Progenitor cell of endocrine pancreas (in vitro differentiated cells): ENCODE measurements around the gene DAZAP1. TPM values are rescaled to one million over a fixed set of nuclear protein-coding genes. Genes with fewer than 3 reads are reported as not detected.

ENCODE experiments used
- DNase-seq: peaks from one replicate; pipeline ENCODE4 v3.0.0; 2021; ENCODE audit warnings: low spot score; ENCODE audit not compliant: unreplicated experiment
- H3K27ac Mint-ChIP-seq: 2 replicates; pipeline ENCODE4 v1.8.0; 2021; ENCODE audit warnings: mild to moderate bottlenecking, moderate library complexity, mixed read lengths
- H3K27me3 Mint-ChIP-seq: 2 replicates; pipeline ENCODE4 v1.8.0; 2021; ENCODE audit warnings: mixed read lengths
- H3K36me3 Mint-ChIP-seq: 2 replicates; pipeline ENCODE4 v1.8.0; 2022; ENCODE audit warnings: mixed read lengths; ENCODE audit not compliant: insufficient read depth
- H3K4me1 Mint-ChIP-seq: 2 replicates; pipeline ENCODE4 v1.8.0; 2021; ENCODE audit warnings: low read depth, mixed read lengths
- H3K4me3 Mint-ChIP-seq: 2 replicates; pipeline ENCODE4 v1.8.0; 2021; ENCODE audit warnings: low read depth, mild to moderate bottlenecking, moderate library complexity, mixed read lengths
- H3K9me3 Mint-ChIP-seq: 2 replicates; pipeline ENCODE4 v1.8.0; 2021; ENCODE audit warnings: low read depth, mixed read lengths
- total RNA-seq: library from RNA; stranded (reverse); gene quantifications from 2 replicates; pipeline ENCODE4 v1.2.1, GENCODE V29; 2021
- TF ChIP-seq, protein P1 (sequence below): fragments of 200-600 bp; sonication (generic); IDR thresholded peaks from one replicate; pipeline ENCODE4 v1.5.0; 2021; ENCODE audit warnings: antibody characterized with exemption, mild to moderate bottlenecking; ENCODE audit not compliant: unreplicated experiment

DAZAP1 gene
- total RNA-seq, 1 donor from 2014 or later, result 131 TPM

DNA sequence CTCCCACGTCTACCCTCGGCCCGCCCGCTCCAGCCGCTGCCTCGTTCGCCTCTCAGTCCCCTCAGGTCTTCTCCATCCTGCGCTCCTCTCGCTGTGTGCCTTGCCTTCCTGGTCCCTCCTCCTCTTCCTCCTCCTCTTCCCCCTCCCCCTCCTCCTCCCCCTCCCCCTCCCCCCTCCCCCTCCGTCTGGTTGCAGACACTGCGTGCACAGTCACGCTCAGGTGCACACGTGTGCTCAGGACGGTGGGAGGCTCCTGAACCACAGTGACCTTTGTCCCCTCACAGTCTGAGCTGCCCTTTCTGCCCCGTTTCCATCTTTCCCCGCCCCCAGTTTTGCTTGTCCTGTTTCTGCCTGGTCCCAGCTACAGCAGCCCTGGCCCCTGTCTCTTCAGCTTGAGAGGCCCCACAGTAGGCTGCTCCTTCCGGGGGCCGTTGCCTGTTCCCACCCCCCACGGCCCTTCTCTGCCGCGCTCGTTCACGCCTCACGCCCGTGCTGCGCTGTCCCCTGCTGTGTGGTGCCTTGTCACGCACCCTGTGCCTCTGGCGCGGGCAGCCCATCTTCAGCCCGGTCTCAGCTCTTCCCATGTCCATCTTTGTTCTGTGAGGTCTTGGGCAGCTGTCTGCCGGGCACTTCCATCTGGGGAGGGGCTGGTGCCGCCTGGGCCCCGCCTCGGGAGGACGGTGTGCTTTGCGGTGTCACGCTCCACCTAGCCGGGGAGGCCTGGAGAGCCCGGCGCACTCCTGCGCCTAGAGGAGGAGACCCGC, 17.0 kb downstream of the DAZAP1 start:
- H3K4me3 Mint-ChIP-seq, result peak overlapping the region; percentile 41
- no peak for DNase-seq
- no peaks in the 10 kb centered on the region for H3K9me3 Mint-ChIP-seq
- H3K27me3 Mint-ChIP-seq, result no peaks in the 10 kb centered on the region
- TF ChIP-seq, protein P1, sequence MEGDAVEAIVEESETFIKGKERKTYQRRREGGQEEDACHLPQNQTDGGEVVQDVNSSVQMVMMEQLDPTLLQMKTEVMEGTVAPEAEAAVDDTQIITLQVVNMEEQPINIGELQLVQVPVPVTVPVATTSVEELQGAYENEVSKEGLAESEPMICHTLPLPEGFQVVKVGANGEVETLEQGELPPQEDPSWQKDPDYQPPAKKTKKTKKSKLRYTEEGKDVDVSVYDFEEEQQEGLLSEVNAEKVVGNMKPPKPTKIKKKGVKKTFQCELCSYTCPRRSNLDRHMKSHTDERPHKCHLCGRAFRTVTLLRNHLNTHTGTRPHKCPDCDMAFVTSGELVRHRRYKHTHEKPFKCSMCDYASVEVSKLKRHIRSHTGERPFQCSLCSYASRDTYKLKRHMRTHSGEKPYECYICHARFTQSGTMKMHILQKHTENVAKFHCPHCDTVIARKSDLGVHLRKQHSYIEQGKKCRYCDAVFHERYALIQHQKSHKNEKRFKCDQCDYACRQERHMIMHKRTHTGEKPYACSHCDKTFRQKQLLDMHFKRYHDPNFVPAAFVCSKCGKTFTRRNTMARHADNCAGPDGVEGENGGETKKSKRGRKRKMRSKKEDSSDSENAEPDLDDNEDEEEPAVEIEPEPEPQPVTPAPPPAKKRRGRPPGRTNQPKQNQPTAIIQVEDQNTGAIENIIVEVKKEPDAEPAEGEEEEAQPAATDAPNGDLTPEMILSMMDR, result no peak
- H3K36me3 Mint-ChIP-seq, result peaks cover 17% of the 10 kb centered on the region
- peak overlapping the region; percentile 82 for H3K27ac Mint-ChIP-seq
- H3K4me1 Mint-ChIP-seq, result peaks cover 16% of the 10 kb centered on the region

DNA sequence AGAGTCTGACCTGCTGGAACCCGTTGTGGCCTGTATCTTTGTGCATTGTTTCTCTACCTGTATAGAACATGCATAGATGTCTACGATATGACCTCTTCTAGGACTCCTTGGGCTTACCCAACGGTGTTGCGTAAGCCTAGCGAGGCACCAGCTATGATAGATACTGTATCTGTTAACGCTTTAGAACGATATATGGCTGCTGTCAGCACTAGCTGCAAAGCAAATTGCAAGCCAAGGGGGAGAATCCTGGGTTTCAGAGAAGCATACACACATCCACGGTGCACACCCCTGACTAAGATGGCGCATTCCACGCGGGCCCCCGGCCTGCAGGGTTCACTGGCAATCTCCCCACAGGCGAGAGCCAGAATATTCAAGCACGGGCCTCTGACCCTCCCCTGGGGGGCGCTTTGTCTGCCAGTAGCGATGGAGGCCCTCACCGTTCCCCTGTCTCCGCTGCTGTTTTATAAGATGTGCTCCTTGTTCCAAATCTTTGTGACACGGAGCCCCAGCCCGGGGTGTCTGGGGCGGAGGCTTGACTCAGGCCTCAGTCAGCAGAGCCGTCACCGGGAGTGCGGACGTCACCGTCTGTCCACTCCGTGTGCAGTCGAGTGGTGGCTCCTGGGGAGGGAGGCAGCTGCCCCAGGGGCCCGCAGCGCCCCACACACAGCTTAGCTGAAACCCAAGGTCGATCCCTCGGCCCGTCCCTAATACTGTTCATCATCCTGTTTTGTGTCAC, 17.9 kb downstream of the DAZAP1 start:
- no peak overlapping the region for H3K4me3 Mint-ChIP-seq
- no peaks in the 10 kb centered on the region for H3K27me3 Mint-ChIP-seq

DNA sequence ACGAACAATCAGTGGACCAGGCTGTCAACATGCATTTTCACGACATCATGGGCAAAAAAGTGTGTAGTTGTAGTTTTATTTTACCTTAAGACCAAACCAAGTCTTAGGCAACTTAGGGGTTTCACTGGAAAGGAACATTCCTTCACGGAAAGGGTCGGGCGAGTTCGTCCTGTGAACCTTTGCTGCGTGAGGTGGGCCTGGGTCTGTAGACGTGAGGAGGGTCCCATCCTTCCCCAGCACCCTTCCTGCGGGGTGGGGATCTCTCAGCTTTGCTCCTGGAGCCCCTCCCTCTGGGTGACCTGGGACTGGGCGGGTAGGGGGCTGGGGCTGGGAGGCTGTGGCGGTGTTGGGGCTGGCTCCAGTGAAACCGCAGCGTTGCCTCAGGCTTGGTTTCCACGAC, 18.5 kb downstream of the DAZAP1 start:
- Mint-ChIP-seq H3K4me3 (no peak overlapping the region), H3K36me3 (peaks cover 14% of the 10 kb centered on the region), H3K9me3 (no peaks in the 10 kb centered on the region), H3K27me3 (no peaks in the 10 kb centered on the region), H3K27ac (peak overlapping the region; percentile 67), H3K4me1 (peaks cover 16% of the 10 kb centered on the region)
- TF ChIP-seq, protein P1, result no peak
- DNase-seq, result no peak

More for the DNA sequence above, 17.9 kb downstream of the DAZAP1 start:
- peaks cover 16% of the 10 kb centered on the region for H3K4me1 Mint-ChIP-seq
- H3K27ac Mint-ChIP-seq, result peak overlapping the region; percentile 67
- no peak for DNase-seq
- peaks cover 14% of the 10 kb centered on the region for H3K36me3 Mint-ChIP-seq
- H3K9me3 Mint-ChIP-seq, result no peaks in the 10 kb centered on the region
- TF ChIP-seq, protein P1, result no peak

DNA sequence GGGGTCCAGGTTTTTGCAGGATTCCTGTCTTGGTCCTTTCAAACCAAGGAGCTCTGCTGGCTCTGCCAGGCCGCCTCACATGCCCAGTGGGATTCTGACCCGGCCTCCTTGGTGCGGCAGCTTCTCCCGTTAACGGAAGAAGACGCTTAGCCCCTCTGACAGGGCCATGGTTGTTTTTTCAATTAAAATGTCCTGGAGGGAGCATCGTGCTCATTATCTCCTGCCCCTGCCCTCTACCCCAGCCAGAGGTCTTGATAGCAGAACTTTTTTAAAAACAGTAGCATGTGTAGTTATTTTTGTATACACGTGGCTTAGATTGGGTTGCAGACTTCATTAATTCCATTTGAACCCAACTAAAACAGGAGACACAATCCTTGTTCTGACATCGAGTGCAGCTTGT, 19.4 kb downstream of the DAZAP1 start:
- TF ChIP-seq, protein P1, result no peak
- Mint-ChIP-seq H3K36me3 (peaks cover 13% of the 10 kb centered on the region), H3K4me3 (no peak overlapping the region), H3K27me3 (no peaks in the 10 kb centered on the region), H3K9me3 (no peaks in the 10 kb centered on the region), H3K4me1 (peaks cover 16% of the 10 kb centered on the region), H3K27ac (no peak overlapping the region)
- DNase-seq, result no peak

DNA sequence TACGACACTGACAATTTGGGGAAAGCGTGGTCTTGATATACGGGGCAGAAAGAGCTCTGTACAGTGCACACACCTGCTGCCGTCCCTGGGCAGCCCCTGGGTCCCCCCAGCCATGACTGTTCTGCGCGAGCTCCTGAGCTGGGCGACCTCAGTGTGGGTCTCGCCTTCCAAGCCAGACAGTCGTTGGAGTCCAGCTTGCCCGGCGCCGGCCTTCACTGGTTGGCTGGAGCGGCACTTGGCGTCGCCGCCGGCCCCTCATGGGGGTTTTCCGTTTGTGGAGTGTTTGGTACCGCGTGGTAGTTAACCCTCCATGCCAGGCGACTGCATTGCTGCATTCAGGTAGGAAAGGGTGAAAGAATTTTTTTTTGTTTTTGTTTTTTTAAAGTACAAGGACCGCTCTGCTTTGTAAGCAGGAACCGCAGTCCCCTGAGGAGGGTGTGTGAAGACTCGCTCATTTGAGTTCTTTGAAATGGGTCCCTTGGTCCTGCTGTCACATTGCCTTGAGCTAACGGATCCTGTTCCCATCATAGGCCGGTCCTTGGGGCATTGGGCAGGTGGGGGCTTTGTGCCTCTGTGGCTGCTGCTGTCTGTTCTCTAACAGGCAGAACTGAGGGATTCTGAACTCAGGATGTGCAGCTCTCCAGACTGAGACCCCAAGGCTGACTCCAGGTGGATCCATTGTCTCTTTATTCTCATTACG, 20.0 kb downstream of the DAZAP1 start:
- TF ChIP-seq, protein P1, result no peak
- Mint-ChIP-seq H3K4me1 (peaks cover 16% of the 10 kb centered on the region), H3K9me3 (no peaks in the 10 kb centered on the region), H3K27ac (no peak overlapping the region), H3K4me3 (no peak overlapping the region), H3K36me3 (peaks cover 12% of the 10 kb centered on the region), H3K27me3 (no peaks in the 10 kb centered on the region)
- DNase-seq, result no peak
